Upper lobe of left lung (tissue), 6 donors: ENCODE measurements around the gene SELPLG. TPM values are rescaled to one million over a fixed set of nuclear protein-coding genes. Genes with fewer than 3 reads are reported as not detected.

Experiments
- ATAC-seq, 2 donors: fragments of 200-7000 bp; cut with Tn5 transposase; one replicate each; pipeline ENCODE4 v1.9.1; 2022; ENCODE audit warnings: mild to moderate bottlenecking in 2 of 2, moderate library complexity in 2 of 2; ENCODE audit not compliant: low FRiP score in 2 of 2
- DNase-seq, 2 donors: peaks; one replicate each; pipeline ENCODE4 v3.0.0-alpha.2; 2019 to 2020
- H3K27ac ChIP-seq, 4 donors: fragments of 200-600 bp; sonication (generic); one replicate each; pipeline ENCODE4 v1.5.1; 2016 to 2019
- H3K27me3 ChIP-seq, 4 donors: fragments of 200-600 bp; sonication (generic); one replicate each; pipeline ENCODE4 v1.5.1; 2017 to 2019
- H3K36me3 ChIP-seq, 4 donors: fragments of 200-600 bp; sonication (generic); one replicate each; pipeline ENCODE4 v1.5.1; 2016 to 2019
- H3K4me1 ChIP-seq, 4 donors: fragments of 200-600 bp; sonication (generic); one replicate each; pipeline ENCODE4 v1.5.1; 2018 to 2019
- H3K4me3 ChIP-seq, 4 donors: fragments of 200-600 bp; sonication (generic); one replicate each; pipeline ENCODE4 v1.5.1; 2017 to 2019; ENCODE audit warnings: mild to moderate bottlenecking in 2 of 4, moderate library complexity in 1 of 4
- H3K9me3 ChIP-seq, 4 donors: fragments of 200-600 bp; sonication (generic); one replicate each; pipeline ENCODE4 v1.5.1; 2018 to 2019
- CTCF ChIP-seq, 6 experiments: fragments of 450-650 bp in 4 of 6; fragments of 200-600 bp in 2 of 6; sonication (generic) in 2 of 6; IDR thresholded peaks; one replicate each; pipeline ENCODE4 v1.5.1; 2016 to 2019; ENCODE audit warnings: antibody characterized with exemption in 6 of 6
- EP300 ChIP-seq, 4 donors: sonication (generic); formaldehyde crosslinking; IDR thresholded peaks; one replicate each; pipeline ENCODE4 v1.5.1; 2017; ENCODE audit warnings: antibody characterized with exemption in 4 of 4, control low read depth in 2 of 4
- POLR2A ChIP-seq, 4 donors: fragments of 450-650 bp; IDR thresholded peaks; one replicate each; pipeline ENCODE4 v1.5.1; 2016 to 2017; ENCODE audit warnings: antibody characterized with exemption in 4 of 4, mild to moderate bottlenecking in 2 of 4
- POLR2AphosphoS5 ChIP-seq, 2 donors: sonication (generic); formaldehyde crosslinking; IDR thresholded peaks; one replicate each; pipeline ENCODE4 v1.5.1; 2017; ENCODE audit warnings: antibody characterized with exemption in 2 of 2
- WGBS, 2 donors: methylation state at CpG; one replicate each; pipeline ENCODE4 v1.1.5; 2017 to 2018; 5-methylcytosine and 5-hydroxymethylcytosine counted together
- total RNA-seq, 6 donors: library from RNA; depleted of rRNA in 4 of 6; stranded (reverse); fragments of >200 nt in 4 of 6; gene quantifications; one replicate each; pipeline versions ENCODE4 v1.1.0 to v1.2.1, GENCODE V29; 2016 to 2021
- donor health status: DM: no; HTN: no; CAD: no; lungs with moderate emphysema.
- donor health status: DM: no; HTN: yes; CAD: no; lungs with severe emphysema.

Gene SELPLG
- total RNA-seq, 6 donors from 2014 or later: 25.2 to 71.4 (median 42.5) TPM

- no peak for ATAC-seq
- H3K4me3 ChIP-seq: no peak overlapping the region
- WGBS, 2 donors: 79 to 94% methylated on average over 2 of the region's 2 CpGs
- no peak for TF ChIP-seq CTCF (IDR thresholded peaks at IDR 0.05)
- no peak for TF ChIP-seq POLR2AphosphoS5 (IDR thresholded peaks at IDR 0.05)
- TF ChIP-seq POLR2A (IDR thresholded peaks at IDR 0.05): no peak
- TF ChIP-seq EP300 (IDR thresholded peaks at IDR 0.05): no peak
- peak overlapping the region in 2 of 4 donors; percentile 17 to 80 for H3K27ac ChIP-seq
- DNase-seq: no peak
- peaks cover 0 to 81% (median 26%) of the 10 kb centered on the region in 4 donors for H3K36me3 ChIP-seq
- H3K4me1 ChIP-seq: peaks cover 19 to 35% (median 30%) of the 10 kb centered on the region in 4 donors
- H3K9me3 ChIP-seq: no peaks in the 10 kb centered on the region
- H3K27me3 ChIP-seq: no peaks in the 10 kb centered on the region
Observed at GRCh38 chr12:108650083-108650482, 16.4 kb upstream of the SELPLG start.

- ATAC-seq (peak in 1 of 2 donors; percentile 36), DNase-seq (no peak)
- TF ChIP-seq EP300 (IDR thresholded peaks at IDR 0.05) (no peak), CTCF (IDR thresholded peaks at IDR 0.05) (no peak), POLR2A (IDR thresholded peaks at IDR 0.05) (no peak), POLR2AphosphoS5 (IDR thresholded peaks at IDR 0.05) (no peak)
Observed at GRCh38 chr12:108649669-108650068, 16.0 kb upstream of the SELPLG start.

DNA sequence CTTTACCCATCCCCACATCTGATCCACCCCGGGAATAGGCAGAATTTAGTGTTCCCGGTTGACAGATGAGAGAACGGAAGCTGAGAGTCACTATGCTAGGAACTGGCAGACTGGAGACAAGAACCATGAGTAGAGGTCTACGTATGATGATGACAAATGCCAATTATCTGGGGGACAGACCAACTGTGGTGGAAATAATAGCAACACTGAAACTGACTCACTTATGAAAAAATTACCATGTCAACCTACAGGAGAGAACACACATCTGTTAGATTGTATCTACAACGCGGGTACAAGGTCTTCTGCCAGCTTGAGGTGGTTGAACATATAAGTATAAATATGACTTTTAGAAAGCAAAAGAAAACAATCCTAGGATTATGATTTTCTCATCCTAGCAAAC lies 15.4 kb upstream of the SELPLG start:
- no peak for DNase-seq
- WGBS, 2 donors: 83 to 86% methylated on average over 6 of the region's 6 CpGs
- peak overlapping the region in 2 of 4 donors; percentile 17 to 80 for H3K27ac ChIP-seq
- peaks cover 28 to 45% (median 39%) of the 10 kb centered on the region in 4 donors for H3K4me1 ChIP-seq
- no peak for ATAC-seq
- no peaks in the 10 kb centered on the region for H3K9me3 ChIP-seq
- H3K36me3 ChIP-seq: peaks cover 0 to 76% (median 26%) of the 10 kb centered on the region in 4 donors
- no peaks in the 10 kb centered on the region for H3K27me3 ChIP-seq
- H3K4me3 ChIP-seq: no peak overlapping the region
- TF ChIP-seq POLR2A (IDR thresholded peaks at IDR 0.05) (no peak), EP300 (IDR thresholded peaks at IDR 0.05) (no peak), CTCF (IDR thresholded peaks at IDR 0.05) (no peak), POLR2AphosphoS5 (IDR thresholded peaks at IDR 0.05) (no peak)

More at GRCh38 chr12:108649669-108650068, 16.0 kb upstream of the SELPLG start:
- Histone ChIP-seq H3K4me3 (no peak overlapping the region), H3K27ac (peak overlapping the region in 2 of 4 donors; percentile 17 to 80), H3K27me3 (no peaks in the 10 kb centered on the region), H3K9me3 (no peaks in the 10 kb centered on the region), H3K4me1 (peaks cover 23 to 40% (median 34%) of the 10 kb centered on the region in 4 donors), H3K36me3 (peaks cover 0 to 79% (median 26%) of the 10 kb centered on the region in 4 donors)
- WGBS, 2 donors: 53 to 62% methylated on average over 4 of the region's 4 CpGs

- Histone ChIP-seq H3K4me3 (no peak overlapping the region), H3K36me3 (peaks cover 0 to 69% (median 26%) of the 10 kb centered on the region in 4 donors), H3K27me3 (no peaks in the 10 kb centered on the region), H3K27ac (peak overlapping the region; percentile 53 to 80 (median 68)), H3K9me3 (no peaks in the 10 kb centered on the region), H3K4me1 (peaks cover 36 to 53% (median 47%) of the 10 kb centered on the region in 4 donors)
- ATAC-seq (no peak), DNase-seq (no peak)
- 87 to 94% methylated on average over 9 of the region's 9 CpGs for WGBS, 2 donors
- TF ChIP-seq POLR2AphosphoS5 (IDR thresholded peaks at IDR 0.05): no peak
- no peak for TF ChIP-seq POLR2A (IDR thresholded peaks at IDR 0.05)
- TF ChIP-seq CTCF (IDR thresholded peaks at IDR 0.05): no peak
- no peak for TF ChIP-seq EP300 (IDR thresholded peaks at IDR 0.05)
Observed at GRCh38 chr12:108648371-108648770, 14.7 kb upstream of the SELPLG start.
